NCI-H460 (cell line): ENCODE results near the gene IGSF21. TPM values are rescaled to one million over a fixed set of nuclear protein-coding genes. Genes with fewer than 3 reads are reported as not detected.

Source experiments
- DNase-seq: peaks from one replicate; pipeline ENCODE4 v3.0.0-alpha.2; 2016; ENCODE audit warnings: low read depth; ENCODE audit errors: extremely low read depth
- total RNA-seq: library from RNA; depleted of rRNA; stranded (reverse); fragments of >200 nt; shearing (Covaris generic); gene quantifications from 2 replicates; pipeline ENCODE4 v1.2.3, GENCODE V29; 2014

Gene IGSF21
- total RNA-seq, 1 experiment from 2014 or later = not detected

GRCh38 chr1:18247151-18247550 lies 139.6 kb downstream of the IGSF21 start:
- no peak for DNase-seq

- DNase-seq = no peak
These were observed 142.0 kb downstream of the IGSF21 start for GRCh38 chr1:18249631-18250030.

- DNase-seq = no peak
These were observed 145.5 kb downstream of the IGSF21 start for GRCh38 chr1:18253093-18253492.

- peak; percentile 27 for DNase-seq
These were observed 149.0 kb downstream of the IGSF21 start for GRCh38 chr1:18256282-18257235.

- no peak for DNase-seq
These were observed 150.2 kb downstream of the IGSF21 start for GRCh38 chr1:18257778-18258177.

- DNase-seq = no peak
These were observed 154.3 kb downstream of the IGSF21 start for GRCh38 chr1:18261891-18262290.

- DNase-seq = no peak
These were observed 155.1 kb downstream of the IGSF21 start for GRCh38 chr1:18262726-18263125.

- no peak for DNase-seq
These were observed 156.0 kb downstream of the IGSF21 start for GRCh38 chr1:18263547-18264120.

GRCh38 chr1:18264450-18265039 lies 156.9 kb downstream of the IGSF21 start:
- no peak for DNase-seq

GRCh38 chr1:18265641-18266040 lies 158.0 kb downstream of the IGSF21 start:
- no peak for DNase-seq

GRCh38 chr1:18266391-18266790 lies 158.8 kb downstream of the IGSF21 start:
- no peak for DNase-seq

- DNase-seq = no peak
These were observed 163.7 kb downstream of the IGSF21 start for GRCh38 chr1:18271336-18271735.

GRCh38 chr1:18278946-18279345 lies 171.3 kb downstream of the IGSF21 start:
- DNase-seq = no peak

- DNase-seq = no peak
These were observed 171.9 kb downstream of the IGSF21 start for GRCh38 chr1:18279351-18280074.

- no peak for DNase-seq
These were observed 173.4 kb downstream of the IGSF21 start for GRCh38 chr1:18280956-18281355.

GRCh38 chr1:18282851-18283600 lies 175.4 kb downstream of the IGSF21 start:
- DNase-seq = no peak

GRCh38 chr1:18283601-18284385 lies 176.2 kb downstream of the IGSF21 start:
- no peak for DNase-seq

GRCh38 chr1:18284805-18285537 lies 177.4 kb downstream of the IGSF21 start:
- DNase-seq = no peak

GRCh38 chr1:18285538-18285924 lies 177.9 kb downstream of the IGSF21 start:
- no peak for DNase-seq
